GM19025 (cell line): ENCODE results near the gene GH1.
"Not testable (repeated sequence)": the region's sequence is repeated elsewhere in the genome, so short reads cannot be mapped to it uniquely, and the experiment has no call there.

Experiments
- ATAC-seq: cut with Tn5 transposase; IDR thresholded peaks from one replicate; pipeline ENCODE4 v1.9.1; 2021; ENCODE audit warnings: mild to moderate bottlenecking, low read depth, moderate library complexity; ENCODE audit not compliant: unreplicated experiment

GH1 gene

DNA sequence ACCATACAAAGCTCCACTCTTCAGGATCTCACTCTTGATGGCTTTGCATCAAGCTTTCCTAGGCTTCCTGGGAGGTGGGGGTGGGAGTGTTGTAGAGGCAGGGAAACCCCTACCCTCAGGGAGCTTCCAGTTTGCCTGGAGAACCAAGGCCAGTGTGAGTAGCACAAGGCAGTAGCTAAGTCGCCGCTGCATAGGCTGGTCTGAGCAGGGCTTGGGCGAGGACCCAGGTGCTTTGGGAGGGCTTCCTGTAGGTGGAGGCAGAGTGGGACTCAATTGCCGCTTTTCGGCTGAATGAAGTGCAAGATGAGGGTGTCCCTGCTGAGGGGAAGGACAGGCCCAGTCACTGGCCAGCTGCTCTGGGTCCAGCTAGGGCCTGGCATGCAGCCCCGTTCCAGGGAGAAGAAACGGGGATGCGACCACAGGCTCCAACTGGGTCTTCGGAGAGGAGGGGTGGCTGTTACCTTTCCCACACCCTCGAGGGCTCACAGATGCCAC, 9.6 kb upstream of the GH1 start:
- no peak for ATAC-seq

DNA sequence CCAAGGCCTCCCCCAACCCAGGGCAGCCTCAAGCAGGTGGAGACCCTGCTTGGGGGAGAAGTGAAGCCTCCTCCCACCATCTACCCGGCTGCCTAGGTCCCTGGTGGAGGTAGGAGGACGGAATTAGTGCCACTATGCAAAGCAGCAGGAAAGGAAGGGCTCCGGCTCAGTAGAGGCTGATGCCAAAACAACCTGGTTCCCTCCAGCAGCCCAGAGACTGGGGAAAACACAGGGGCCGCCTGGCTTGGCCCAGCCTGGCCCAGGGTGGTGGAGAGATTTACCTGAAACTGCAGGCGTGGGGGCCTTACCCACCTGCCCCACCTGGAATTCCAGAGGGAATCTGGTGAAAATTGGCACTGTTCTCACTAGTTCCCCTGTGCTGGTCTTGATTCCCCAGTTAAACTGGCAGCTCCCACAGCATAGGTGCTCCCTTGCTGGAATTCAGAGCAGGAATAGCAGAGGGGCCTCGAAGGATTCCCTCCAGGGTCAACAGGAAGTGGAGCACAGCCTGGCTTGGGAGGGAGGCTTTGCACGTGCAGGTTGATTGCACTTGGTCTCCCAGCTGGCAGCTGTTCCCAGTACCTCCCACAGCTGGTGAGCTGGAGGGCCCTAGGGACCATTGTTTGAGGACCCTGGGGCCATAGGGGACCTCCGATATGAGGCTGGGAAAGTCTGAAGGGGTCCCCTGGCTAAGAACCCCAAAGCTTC, 9.0 kb upstream of the GH1 start:
- ATAC-seq, result no peak

DNA sequence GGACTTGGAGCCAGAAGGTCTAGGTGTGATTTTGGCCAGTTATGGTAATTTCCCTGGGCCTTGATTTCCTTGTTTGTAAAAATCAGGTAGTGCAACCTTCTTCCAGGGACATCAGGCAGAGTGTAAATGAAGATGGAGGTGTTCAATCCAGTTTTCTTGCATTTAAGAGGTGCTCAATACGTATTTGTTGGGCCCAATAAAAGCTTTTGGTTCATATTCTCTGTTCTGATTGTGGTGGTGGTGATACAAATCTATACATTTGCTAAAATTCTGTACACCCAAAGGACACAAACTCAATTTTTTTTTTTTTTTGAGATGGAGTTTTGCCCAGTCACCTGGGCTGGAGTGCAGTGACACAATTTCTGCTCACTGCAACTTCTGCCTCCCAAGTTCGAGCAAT, 7.5 kb upstream of the GH1 start:
- no peak for ATAC-seq

DNA sequence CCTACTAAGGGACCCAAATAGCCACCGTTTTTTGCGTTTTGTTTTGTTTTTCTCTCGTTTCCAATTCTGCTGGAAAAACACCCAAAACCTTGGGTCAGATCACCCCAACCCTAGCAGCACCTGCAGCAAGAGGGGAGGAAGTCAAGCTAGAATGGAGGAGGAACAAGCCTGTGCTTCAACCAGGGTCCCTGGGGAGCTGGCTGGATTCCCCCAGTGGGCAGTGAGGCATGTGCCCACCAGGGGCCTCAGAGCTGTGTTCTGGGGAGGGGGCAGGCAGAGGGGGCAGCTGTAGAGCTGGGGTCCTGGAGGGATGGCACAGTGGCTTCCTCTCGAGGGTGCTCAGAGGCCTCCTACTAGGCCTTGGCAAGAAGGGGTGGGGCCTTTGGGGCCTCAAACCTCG, 7.0 kb upstream of the GH1 start:
- ATAC-seq, result no peak

DNA sequence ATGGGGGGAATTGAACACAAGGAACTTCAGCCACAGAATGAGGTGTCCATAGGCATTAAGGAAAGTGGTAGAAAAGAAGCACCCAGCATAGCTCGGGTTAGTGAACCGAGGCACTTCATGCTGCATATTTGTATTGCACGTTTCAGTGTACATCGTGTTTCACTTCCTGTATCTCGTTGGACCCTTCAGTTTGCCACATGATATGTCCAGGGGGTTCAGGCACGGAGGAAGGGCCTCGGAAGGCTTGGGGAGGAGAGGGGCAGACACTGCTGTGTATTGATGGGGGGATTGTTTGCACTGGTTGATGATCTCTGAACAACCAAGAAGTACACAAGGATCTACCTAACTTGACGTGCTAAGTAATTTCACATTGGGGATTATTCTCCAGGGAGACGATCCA, 3.8 kb upstream of the GH1 start:
- not testable (repeated sequence) for ATAC-seq

DNA sequence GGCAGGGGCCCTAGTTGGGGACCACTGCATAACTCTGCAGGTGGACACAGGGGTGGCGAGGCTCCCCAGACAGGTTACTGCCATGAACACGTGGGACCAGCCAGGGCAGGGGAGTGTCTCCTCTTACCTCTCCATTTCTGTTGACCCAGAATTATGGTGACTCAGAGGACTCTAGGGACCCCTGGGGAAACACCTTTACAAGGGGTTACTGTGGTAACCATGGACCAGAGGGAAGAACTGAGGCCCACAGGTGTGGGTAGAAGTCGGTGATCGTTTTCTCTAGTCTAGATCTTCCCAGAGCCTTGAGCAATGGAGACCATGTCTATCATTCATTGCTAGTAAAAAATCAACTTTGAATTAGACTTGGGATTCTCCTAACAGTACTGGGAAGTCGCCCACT, 2.1 kb upstream of the GH1 start:
- ATAC-seq, result not testable (repeated sequence)

DNA sequence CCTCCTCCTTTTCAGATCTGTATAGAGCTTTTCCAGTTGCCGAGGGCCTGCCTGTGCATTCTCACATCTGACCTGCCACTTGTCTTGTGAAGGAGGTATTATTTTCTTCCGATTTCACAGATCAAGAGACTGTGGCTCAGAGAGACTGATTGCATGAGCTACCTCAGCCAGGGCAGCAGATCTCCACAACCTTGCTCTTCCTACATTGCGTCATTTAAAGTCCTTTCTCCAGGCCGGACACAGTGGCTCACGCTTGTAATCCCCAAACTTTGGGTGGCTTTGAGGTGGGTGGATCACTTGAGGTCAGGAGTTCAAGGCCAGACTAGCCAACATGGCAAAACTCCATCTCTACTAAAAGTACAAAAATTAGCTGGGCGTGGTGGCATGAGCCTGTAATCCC, 1.4 kb upstream of the GH1 start:
- not testable (repeated sequence) for ATAC-seq

DNA sequence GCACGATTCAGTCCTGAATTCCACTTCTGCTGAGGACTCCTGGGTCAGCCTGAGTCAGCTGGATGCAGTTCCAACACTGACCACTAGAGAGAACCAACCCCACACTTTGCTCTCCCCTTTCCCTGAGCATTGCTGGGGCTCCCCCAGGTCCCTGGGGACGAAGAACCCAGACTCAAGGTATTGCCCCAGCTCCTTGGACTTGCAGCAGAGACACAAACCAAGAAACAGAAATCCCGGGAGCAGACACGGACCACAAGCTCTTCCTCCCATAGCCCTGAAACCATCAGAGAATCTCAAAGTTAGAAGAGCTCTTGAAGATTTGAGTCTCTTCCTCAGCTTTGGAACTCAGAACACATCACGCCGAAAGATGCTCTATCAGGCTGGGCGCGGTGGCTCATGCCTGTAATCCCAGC, 678 bp upstream of the GH1 start:
- ATAC-seq, result no peak

DNA sequence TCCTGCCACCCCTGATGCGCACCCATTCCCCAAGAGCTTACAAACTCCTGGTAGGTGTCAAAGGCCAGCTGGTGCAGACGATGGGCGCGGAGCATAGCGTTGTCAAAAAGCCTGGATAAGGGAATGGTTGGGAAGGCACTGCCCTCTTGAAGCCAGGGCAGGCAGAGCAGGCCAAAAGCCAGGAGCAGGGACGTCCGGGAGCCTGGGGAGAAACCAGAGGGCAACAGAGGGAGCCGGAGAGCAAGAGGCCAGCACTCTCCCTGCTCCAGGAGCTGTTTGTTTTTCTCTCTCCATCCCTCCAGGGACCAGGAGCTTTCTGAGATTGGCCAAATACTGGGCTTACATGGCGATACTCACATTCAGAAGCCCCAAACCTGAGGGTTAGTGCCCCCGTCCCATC, 334 bp downstream of the GH1 start:
- no peak for ATAC-seq

DNA sequence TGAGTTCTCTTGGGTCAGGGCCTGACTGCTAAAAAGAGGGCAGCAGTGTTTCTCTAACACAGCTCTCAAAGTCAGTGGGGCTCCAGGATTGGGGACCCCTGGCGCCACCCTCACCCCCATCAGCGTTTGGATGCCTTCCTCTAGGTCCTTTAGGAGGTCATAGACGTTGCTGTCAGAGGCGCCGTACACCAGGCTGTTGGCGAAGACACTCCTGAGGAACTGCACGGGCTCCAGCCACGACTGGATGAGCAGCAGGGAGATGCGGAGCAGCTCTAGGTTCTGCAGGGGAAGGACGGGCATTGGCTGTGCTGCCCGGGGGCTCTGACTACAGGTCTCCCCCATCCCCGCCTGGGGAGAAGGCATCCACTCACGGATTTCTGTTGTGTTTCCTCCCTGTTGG, 993 bp downstream of the GH1 start:
- ATAC-seq, result no peak

DNA sequence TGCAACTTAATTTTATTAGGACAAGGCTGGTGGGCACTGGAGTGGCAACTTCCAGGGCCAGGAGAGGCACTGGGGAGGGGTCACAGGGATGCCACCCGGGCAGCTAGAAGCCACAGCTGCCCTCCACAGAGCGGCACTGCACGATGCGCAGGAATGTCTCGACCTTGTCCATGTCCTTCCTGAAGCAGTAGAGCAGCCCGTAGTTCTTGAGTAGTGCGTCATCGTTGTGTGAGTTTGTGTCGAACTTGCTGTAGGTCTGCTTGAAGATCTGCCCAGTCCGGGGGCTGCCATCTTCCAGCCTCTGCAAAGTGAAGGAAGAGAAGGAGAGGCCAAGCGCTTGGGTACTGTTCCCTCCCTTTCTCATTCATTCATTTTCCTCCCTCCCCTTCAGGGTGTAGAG, 1.4 kb downstream of the GH1 start:
- ATAC-seq, result not testable (repeated sequence)

DNA sequence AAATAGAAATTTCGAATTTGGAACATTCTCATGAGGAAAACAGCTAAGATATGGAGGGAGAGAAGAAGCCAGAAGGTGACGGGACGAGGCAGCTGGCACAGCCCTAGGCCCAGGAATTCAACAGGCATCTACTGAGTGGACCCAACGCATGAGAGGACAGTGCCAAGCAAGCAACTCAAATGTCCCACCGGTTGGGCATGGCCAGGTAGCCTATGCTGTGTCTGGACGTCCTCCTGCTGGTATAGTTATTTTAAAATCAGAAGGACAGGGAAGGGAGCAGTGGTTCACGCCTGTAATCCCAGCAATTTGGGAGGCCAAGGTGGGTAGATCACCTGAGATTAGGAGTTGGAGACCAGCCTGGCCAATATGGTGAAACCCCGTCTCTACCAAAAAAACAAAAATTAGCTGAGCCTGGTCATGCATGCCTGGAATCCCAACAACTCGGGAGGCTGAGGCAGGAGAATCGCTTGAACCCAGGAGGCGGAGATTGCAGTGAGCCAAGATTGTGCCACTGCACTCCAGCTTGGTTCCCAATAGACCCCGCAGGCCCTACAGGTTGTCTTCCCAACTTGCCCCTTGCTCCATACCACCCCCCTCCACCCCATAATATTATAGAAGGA, 2.0 kb downstream of the GH1 start:
- ATAC-seq, result no peak

DNA sequence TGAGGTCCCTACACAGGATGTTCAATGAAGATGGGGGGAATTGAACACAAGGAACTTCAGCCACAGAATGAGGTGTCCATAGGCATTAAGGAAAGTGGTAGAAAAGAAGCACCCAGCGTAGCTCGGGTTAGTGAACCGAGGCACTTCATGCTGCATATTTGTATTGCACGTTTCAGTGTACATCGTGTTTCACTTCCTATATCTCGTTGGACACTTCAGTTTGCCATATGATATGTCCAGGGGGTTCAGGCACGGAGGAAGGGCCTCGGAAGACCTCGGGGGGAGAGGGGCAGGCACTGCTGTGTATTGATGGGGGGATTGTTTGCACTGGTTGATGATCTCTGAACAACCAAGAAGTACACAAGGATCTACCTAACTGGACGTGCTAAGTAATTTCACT, 2.9 kb downstream of the GH1 start:
- ATAC-seq, result not testable (repeated sequence)

DNA sequence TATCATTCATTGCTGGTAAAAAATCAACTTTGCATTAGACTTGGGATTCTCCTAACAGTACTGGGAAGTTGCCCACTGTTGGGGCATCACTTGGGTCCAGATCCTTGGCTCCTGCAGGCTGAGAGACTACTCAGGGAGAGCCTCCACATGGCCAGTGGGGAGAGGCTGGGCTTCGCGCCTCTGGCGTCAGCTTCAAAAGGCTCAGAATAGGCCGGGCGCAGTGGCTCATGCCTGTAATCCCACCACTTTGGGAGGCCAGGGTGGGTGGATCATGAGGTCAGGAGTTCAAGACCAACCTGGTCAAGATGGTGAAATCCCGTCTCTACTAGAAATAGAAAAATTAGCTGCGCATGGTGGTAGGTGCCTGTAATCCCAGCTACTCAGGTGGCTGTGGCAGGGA, 4.2 kb downstream of the GH1 start:
- no peak for ATAC-seq

DNA sequence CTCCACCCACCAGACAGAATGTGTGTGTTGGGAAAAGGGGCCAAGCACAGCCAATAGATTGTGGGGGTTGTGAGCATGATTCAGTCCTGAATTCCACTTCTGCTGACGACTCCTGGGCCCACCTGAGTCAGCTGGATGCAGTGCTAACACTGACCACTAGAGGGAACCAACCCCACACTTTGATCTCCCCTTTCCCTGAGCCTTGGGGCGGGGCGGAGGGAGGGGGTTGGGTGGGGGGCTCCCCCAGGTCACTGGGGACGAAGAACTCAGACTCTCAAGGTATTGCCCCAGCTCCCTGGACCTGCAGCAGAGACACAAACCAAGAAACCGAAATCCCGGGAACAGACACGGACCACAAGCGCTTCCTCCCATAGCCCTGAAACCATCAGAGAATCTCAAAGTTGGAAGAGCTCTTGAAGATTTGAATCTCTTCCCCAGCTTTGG, 7.0 kb downstream of the GH1 start:
- no peak for ATAC-seq

DNA sequence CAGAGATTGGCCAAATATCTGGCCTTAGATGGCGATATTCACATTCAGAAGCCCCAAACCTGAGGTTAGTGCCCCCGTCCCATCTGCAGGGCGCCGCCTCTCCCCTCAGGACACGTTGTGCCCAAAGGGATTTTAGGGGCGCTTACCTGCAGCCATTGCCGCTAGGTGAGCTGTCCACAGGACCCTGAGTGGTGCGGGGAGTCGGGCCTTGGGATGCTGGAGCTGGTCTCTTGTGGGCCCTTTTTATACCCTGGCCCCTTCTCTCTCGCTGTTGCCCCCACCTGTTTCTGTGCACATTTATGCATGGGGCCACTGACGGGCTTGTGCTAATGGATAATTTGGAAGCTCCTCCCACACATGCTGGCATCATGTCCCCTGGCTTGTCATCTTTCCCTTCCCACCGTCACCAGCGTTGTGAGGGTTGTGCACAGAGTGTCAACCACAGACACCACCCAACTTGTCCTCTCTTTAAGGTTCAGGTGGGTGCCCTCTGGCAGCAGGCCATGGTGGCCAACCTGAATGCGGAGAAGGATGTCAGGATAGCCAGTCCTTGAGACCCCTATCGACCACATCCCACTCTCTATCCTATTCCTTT, 7.5 kb downstream of the GH1 start, which contains the start of gene CSHL1:
Gene CSHL1, minus strand, starts transcription at position 218 of the 595 bp plus-strand sequence. Its CDS starts 62 bp downstream, at position 156.
- no peak for ATAC-seq

DNA sequence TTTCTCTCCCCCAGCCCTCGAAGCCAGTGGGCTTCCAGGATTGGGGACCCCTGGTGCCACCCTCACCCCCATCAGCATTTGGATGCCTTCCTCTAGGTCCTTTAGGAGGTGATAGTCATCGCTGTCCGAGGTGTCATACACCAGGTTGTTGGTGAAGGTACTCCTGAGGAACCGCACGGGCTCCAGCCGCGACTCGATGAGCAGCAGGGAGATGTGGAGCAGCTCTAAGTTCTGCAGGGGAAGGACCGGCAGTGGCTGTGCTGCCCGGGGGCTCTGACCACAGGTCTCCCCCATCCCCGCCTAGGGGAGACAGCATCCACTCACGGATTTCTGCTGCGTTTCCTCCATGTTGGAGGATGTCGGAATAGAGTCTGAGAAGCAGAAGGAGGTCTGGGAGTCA, 8.5 kb downstream of the GH1 start:
- no peak for ATAC-seq

DNA sequence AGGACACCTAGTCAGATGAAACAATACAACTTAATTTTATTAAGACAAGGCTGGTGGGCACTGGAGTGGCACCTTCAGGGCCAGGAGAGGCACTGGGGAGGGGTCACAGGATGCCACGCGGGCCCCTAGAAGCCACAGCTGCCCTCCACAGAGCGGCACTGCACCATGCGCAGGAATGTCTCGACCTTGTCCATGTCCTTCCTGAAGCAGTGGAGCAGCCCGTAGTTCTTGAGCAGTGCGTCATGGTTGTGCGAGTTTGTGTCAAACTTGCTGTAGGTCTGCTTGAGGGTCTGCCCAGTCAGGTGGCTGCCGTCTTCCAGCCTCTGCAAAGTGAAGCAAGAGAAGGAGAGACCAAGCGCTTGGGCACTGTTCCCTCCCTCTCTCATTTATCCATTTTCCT, 9.1 kb downstream of the GH1 start:
- ATAC-seq, result not testable (repeated sequence)

DNA sequence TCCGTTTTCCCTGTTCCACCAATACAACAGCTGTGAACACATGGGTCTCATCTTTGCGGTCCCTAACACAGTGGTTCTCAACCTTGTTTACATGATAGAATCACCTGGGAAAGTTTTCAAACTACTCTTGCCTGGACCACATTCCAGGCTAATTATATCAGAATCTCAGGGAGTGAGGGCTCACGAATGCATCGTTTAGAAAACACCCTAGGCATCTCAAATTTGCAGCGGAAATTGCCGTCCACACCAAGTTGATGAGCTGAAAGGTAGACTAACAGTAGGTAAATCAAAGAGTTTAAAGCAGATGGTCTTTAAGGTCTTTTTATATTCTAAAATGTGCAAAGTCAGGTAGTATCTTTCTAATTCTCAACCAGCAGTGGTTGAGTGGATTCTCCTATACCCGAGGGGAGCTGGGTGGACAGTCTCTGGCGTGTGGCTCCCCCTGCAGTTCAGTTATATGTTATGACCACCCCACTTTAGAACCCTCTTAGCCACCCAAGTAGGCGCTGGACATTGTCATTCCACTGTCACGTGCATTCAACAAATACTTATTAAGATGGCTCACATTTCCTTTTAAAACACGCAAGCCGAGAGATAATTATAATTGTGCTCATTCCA, 11.4 kb downstream of the GH1 start:
- not testable (repeated sequence) for ATAC-seq

DNA sequence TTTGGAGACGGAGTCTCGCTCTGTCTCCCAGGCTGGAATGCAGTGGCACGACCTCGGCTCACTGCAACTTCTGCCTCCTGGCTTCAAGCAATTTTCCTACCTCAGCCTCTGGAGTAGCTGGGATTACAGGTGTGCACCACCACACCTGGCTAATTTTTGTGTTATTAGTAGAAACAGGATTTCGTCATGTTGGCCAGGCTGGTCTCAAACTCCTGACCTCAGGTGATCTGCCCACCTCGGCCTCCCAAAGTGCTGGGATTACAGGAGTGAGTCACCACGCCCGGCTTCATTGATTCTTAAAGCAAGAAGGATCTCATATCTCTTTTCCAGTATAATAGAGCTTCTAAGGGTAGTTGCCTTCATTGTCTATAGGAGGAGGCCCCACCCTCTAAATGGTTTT, 13.8 kb downstream of the GH1 start:
- ATAC-seq, result not testable (repeated sequence)

DNA sequence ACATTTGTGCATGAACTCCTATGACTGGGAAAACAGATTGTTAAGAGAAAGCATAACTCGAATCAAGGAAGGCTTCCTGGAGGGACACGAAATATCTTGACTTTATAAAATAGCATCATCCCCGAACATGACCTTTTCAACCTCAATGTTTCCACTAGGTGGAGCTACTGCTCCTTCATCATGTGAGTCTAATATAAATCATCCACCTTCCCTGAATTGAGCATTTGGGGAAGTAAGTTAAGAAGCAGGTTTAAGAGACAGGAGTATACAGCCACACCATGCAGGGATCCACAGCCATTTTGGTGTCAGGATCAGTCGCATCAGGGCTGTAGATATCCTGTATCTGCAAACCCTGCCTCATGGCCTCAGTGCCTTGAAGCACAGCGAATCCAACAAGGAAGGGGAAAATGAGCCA, 14.8 kb downstream of the GH1 start:
- ATAC-seq, result not testable (repeated sequence)
